Transverse colon (tissue), 3 donors: ENCODE results near the gene FANCG.

Experiments used
- EP300 ChIP-seq: sonication (generic); formaldehyde crosslinking; IDR thresholded peaks from one replicate; pipeline ENCODE4 v1.6.1; 2017; ENCODE audit warnings: antibody characterized with exemption, low read depth
- TF ChIP-seq, protein P1 (sequence below), 5 experiments: fragments of 200-600 bp in 3 of 5; fragments of 450-650 bp in 2 of 5; sonication (generic) in 3 of 5; IDR thresholded peaks; 1 replicate in 2 of 5; 2 replicates in 3 of 5; pipeline ENCODE4 v1.5.1; 2016 to 2017; ENCODE audit warnings: antibody characterized with exemption in 5 of 5, inconsistent platforms in 3 of 5, mild to moderate bottlenecking in 2 of 5, moderate library complexity in 1 of 5

DNA sequence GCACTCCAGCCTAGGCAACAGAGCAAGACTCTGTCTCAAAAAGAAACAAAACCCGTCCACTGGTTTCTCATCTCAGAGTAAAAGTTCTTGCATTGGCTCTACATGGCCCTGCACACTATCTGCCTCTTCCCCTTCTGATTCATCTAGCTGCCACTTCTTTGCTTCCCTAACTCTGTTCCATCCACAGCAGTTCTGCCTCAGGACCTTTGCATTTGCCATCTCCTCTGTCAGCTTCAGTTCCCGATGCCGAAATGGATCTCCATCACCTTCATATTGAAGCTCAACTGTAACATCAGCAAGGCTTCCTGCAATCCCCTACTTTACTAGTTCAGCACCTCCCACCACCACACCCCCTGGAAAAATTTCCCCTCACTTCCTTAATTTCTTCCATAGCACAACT is 17.8 kb upstream of the FANCG start:
- TF ChIP-seq, protein P1, sequence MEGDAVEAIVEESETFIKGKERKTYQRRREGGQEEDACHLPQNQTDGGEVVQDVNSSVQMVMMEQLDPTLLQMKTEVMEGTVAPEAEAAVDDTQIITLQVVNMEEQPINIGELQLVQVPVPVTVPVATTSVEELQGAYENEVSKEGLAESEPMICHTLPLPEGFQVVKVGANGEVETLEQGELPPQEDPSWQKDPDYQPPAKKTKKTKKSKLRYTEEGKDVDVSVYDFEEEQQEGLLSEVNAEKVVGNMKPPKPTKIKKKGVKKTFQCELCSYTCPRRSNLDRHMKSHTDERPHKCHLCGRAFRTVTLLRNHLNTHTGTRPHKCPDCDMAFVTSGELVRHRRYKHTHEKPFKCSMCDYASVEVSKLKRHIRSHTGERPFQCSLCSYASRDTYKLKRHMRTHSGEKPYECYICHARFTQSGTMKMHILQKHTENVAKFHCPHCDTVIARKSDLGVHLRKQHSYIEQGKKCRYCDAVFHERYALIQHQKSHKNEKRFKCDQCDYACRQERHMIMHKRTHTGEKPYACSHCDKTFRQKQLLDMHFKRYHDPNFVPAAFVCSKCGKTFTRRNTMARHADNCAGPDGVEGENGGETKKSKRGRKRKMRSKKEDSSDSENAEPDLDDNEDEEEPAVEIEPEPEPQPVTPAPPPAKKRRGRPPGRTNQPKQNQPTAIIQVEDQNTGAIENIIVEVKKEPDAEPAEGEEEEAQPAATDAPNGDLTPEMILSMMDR (IDR thresholded peaks at IDR 0.05), result no peak
- TF ChIP-seq EP300, result no peak
